ENCODE results near the gene DNAJC15. TPM values are rescaled to one million over a fixed set of nuclear protein-coding genes. Genes with fewer than 3 reads are reported as not detected.

DNAJC15 gene
- total and polyA plus RNA-seq, 11 donors, result 12.8 to 39.2 (median 25.9) TPM

- Histone ChIP-seq H3K27me3 (no peaks in the 10 kb centered on the region), H3K4me1 (peaks cover 4 to 45% (median 13%) of the 10 kb centered on the region in 12 donors), H3K9me3 (no peaks in the 10 kb centered on the region), H3K4me3 (peak within 1 kb of the TSS; percentile 50 to 93 (median 80)), H3K36me3 (peaks cover 0 to 4% (median 0%) of the 10 kb centered on the region in 9 donors), H3K27ac (peak within 1 kb of the TSS; percentile 76 to 97 (median 88))
- ATAC-seq (peak; percentile 76 to 93 (median 88)), DNase-seq (peak; percentile 66 to 83 (median 75))
- intact Hi-C loops (cut with DNase I), result loop anchor here in 1 of 10 donors (5.0 kb wide), 1 partner anchor 65 kb away; no protein-coding TSS in a partner anchor
- 4 to 16% (median 7%) methylated on average over 15 to 45 of the region's 45 CpGs for WGBS, 4 donors
- TF ChIP-seq POLR2A (IDR thresholded peaks at IDR 0.05) (no peak), CTCF (IDR thresholded peaks at IDR 0.05) (no peak)
These were observed 31.3 kb upstream of the DNAJC15 start, which contains the start of gene EPSTI1 for GRCh38 chr13:42991898-42992763. TSS of gene EPSTI1 (minus strand) at chr13:42992241. CDS start at chr13:42992165, 76 bp downstream.

GRCh38 chr13:42992764-42993122, 30.6 kb upstream of the DNAJC15 start:
- Histone ChIP-seq H3K4me1 (peaks cover 4 to 45% (median 13%) of the 10 kb centered on the region in 12 donors), H3K27me3 (no peaks in the 10 kb centered on the region), H3K4me3 (peak overlapping the region in 11 of 12 donors; percentile 64 to 93 (median 81)), H3K36me3 (no peaks in the 10 kb centered on the region), H3K27ac (peak overlapping the region in 11 of 12 donors; percentile 76 to 97 (median 90)), H3K9me3 (no peaks in the 10 kb centered on the region)
- ATAC-seq (no peak), DNase-seq (no peak)
- TF ChIP-seq CTCF (IDR thresholded peaks at IDR 0.05) (no peak), POLR2A (IDR thresholded peaks at IDR 0.05) (no peak)
- 55 to 64% (median 61%) methylated on average over 4 of the region's 4 CpGs for WGBS, 4 donors
- intact Hi-C loops (cut with DNase I), result loop anchor here in 1 of 10 donors (5.0 kb wide), 1 partner anchor 65 kb away; no protein-coding TSS in a partner anchor

GRCh38 chr13:42994878-42995277, 28.5 kb upstream of the DNAJC15 start:
- Histone ChIP-seq H3K27ac (no peak overlapping the region), H3K9me3 (no peaks in the 10 kb centered on the region), H3K4me3 (no peak overlapping the region), H3K27me3 (no peaks in the 10 kb centered on the region), H3K36me3 (no peaks in the 10 kb centered on the region), H3K4me1 (peaks cover 4 to 27% (median 13%) of the 10 kb centered on the region in 12 donors)
- intact Hi-C loops (cut with DNase I), result loop anchor here in 1 of 10 donors (5.0 kb wide), 1 partner anchor 62 kb away; no protein-coding TSS in a partner anchor
- TF ChIP-seq CTCF (IDR thresholded peaks at IDR 0.05) (no peak), POLR2A (IDR thresholded peaks at IDR 0.05) (no peak)
- DNase-seq (no peak), ATAC-seq (no peak)
- 95 to 100% (median 96%) methylated on average over 1 of the region's 1 CpG for WGBS, 4 donors

- Histone ChIP-seq H3K4me3 (no peak overlapping the region), H3K4me1 (peaks cover 0 to 12% (median 3%) of the 10 kb centered on the region in 12 donors), H3K27ac (no peak overlapping the region), H3K9me3 (no peaks in the 10 kb centered on the region), H3K36me3 (no peaks in the 10 kb centered on the region), H3K27me3 (no peaks in the 10 kb centered on the region)
- peak in 1 of 4 donors; percentile 27 for ATAC-seq
- no peak for TF ChIP-seq POLR2A (IDR thresholded peaks at IDR 0.05)
- no peak for TF ChIP-seq CTCF (IDR thresholded peaks at IDR 0.05)
- intact Hi-C loops (cut with DNase I), result no loop called here
- DNase-seq, result no peak
- 88 to 89% (median 89%) methylated on average over 3 of the region's 3 CpGs for WGBS, 4 donors
These were observed 26.8 kb upstream of the DNAJC15 start for GRCh38 chr13:42996584-42996983.

Data from heart left ventricle (tissue), 16 donors.